Stimulated activated effector memory CD8-positive, alpha-beta T cell treated with anti-CD3 and anti-CD28 coated beads, Interleukin-12 subunit alpha, Interleukin-12 subunit beta, amount 100 ng/mL, for 72 hours (primary cell): ENCODE measurements around the gene MUC22.
"Not testable (repeated sequence)": the region's sequence is repeated elsewhere in the genome, so short reads cannot be mapped to it uniquely, and the experiment has no call there.

Source experiments
- ATAC-seq: fragments of 150-1000 bp; cut with Tn5 transposase; 2 replicates; pipeline ENCODE4 v1.10.0; 2021
- DNase-seq, 2 donors: peaks; one replicate each; pipeline ENCODE4 v3.0.0; 2021 to 2022; ENCODE audit warnings: low spot score in 2 of 2
- H3K27ac Mint-ChIP-seq: one replicate; pipeline ENCODE4 v1.8.0; 2022; ENCODE audit warnings: mild to moderate bottlenecking, mixed read lengths
- H3K36me3 Mint-ChIP-seq: one replicate; pipeline ENCODE4 v1.8.0; 2022; ENCODE audit warnings: mild to moderate bottlenecking, mixed read lengths
- H3K4me1 Mint-ChIP-seq: one replicate; pipeline ENCODE4 v1.8.0; 2022; ENCODE audit warnings: mixed read lengths
- H3K4me3 Mint-ChIP-seq: one replicate; pipeline ENCODE4 v1.8.0; 2022; ENCODE audit warnings: mild to moderate bottlenecking, mixed read lengths
- H3K9me3 Mint-ChIP-seq: one replicate; pipeline ENCODE4 v1.8.0; 2022; ENCODE audit warnings: mixed read lengths

Gene MUC22

DNA sequence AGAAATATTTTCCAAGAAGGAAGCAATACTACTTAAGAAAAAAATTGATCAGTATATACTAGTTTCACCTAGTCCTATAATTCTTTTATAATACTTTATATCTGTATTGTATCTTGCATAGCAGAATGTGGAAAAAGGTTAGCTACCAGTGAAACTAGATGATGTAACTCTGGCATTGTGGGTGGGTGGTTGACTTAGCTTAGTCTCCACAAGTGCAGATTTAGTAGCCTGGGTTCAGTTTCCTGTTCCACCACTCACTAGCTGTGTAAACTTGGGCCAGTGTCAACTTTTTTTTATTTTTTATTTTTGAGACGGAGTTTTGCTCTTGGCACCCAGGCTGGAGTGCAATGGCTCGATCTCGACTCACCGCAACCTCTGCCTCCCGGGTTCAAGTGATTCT is 24.8 kb upstream of the MUC22 start:
- ATAC-seq (peak; percentile 83), DNase-seq (no peak)
- no peak overlapping the region for H3K27ac Mint-ChIP-seq
- no peaks in the 10 kb centered on the region for H3K9me3 Mint-ChIP-seq
- H3K4me1 Mint-ChIP-seq: peaks cover 16% of the 10 kb centered on the region
- H3K36me3 Mint-ChIP-seq: no peaks in the 10 kb centered on the region
- H3K4me3 Mint-ChIP-seq: no peak overlapping the region

DNA sequence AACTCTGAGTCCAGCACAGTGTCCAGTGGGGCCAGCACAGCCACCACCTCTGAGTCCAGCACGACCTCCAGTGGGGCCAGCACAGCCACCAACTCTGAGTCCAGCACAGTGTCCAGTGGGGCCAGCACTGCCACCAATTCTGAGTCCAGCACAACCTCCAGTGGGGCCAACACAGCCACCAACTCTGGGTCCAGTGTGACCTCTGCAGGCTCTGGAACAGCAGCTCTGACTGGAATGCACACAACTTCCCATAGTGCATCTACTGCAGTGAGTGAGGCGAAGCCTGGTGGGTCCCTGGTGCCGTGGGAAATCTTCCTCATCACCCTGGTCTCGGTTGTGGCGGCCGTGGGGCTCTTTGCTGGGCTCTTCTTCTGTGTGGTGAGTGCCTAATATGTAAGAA is 23.0 kb upstream of the MUC22 start:
- H3K27ac Mint-ChIP-seq: no peak overlapping the region
- no peak for DNase-seq
- H3K4me3 Mint-ChIP-seq: no peak overlapping the region
- no peaks in the 10 kb centered on the region for H3K36me3 Mint-ChIP-seq
- ATAC-seq: no peak
- H3K4me1 Mint-ChIP-seq: peaks cover 15% of the 10 kb centered on the region
- H3K9me3 Mint-ChIP-seq: no peaks in the 10 kb centered on the region

DNA sequence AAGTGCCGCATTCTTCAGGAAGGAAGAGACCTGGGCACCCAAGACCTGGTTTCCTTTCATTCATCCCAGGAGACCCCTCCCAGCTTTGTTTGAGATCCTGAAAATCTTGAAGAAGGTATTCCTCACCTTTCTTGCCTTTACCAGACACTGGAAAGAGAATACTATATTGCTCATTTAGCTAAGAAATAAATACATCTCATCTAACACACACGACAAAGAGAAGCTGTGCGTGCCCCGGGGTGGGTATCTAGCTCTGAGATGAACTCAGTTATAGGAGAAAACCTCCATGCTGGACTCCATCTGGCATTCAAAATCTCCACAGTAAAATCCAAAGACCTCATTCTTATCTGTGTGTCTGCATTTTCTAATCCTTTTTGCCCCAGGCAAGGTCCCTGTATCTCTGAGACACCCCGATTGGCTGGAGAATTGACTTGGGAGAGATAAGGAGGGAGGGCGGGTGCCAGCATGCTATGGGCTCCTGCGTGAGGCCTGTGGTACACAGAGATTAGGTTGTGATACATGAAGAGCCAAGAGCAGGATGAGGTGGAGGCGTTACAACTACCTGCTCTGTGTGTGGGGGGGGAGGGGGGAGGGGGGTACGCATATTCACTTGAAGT is 22.0 kb upstream of the MUC22 start:
- no peak overlapping the region for H3K27ac Mint-ChIP-seq
- H3K36me3 Mint-ChIP-seq: no peaks in the 10 kb centered on the region
- H3K9me3 Mint-ChIP-seq: no peaks in the 10 kb centered on the region
- no peak overlapping the region for H3K4me3 Mint-ChIP-seq
- H3K4me1 Mint-ChIP-seq: peaks cover 12% of the 10 kb centered on the region
- ATAC-seq (no peak), DNase-seq (no peak)

DNA sequence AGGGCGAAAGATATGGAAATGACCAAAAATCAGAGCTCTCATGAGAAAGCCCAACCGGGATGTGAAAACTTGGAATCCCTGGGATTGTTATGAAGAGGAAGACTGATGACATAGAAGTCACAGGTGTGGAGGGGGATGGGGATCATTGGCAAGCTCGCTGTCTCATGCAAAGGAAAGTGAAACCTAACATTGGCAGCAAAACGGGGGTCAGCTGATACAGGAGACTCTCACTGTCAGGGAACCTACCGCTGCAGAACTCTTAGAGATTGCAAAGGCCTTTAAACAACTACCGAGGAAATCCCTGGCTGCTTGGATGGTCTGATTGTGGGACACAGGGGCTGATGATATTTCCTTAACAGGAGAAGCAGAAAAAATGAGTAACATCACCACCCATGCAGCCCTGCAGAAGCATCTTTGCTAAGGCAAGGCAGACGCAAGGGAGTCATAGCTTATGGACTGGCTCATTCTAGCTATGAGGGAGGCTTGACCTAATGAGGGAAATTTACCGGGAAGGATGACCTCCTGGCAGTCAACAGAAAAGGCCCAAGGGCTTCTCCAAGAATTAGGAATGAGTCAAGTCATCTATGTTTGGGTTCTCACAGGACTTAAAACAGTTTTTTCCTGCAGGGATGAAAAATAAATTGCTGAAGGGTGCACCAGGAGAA is 19.7 kb upstream of the MUC22 start:
- no peak overlapping the region for H3K27ac Mint-ChIP-seq

DNA sequence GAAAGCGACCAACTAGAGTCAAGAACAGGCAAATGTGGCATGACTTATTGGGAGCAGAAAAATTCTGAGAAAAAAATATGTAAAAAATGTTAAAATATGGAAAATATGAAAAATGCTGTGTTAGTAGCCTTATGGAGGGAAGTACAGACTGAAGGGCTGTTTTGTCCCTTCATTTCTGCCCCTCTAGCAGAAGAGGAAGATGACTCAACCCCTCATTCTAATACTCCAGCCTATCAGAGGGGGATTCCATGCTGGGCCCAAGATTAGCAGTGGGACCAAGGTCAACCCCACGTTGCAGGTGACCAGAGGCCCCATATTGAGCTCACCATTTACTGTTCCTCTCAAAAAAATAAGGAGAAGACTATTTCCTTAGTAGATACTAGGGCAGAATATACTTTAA is 18.4 kb upstream of the MUC22 start:
- H3K4me3 Mint-ChIP-seq: no peak overlapping the region
- ATAC-seq: no peak
- DNase-seq: no peak
- no peak overlapping the region for H3K27ac Mint-ChIP-seq
- peaks cover 12% of the 10 kb centered on the region for H3K4me1 Mint-ChIP-seq
- no peaks in the 10 kb centered on the region for H3K36me3 Mint-ChIP-seq
- no peaks in the 10 kb centered on the region for H3K9me3 Mint-ChIP-seq

More for the DNA sequence above, 19.7 kb upstream of the MUC22 start:
- no peaks in the 10 kb centered on the region for H3K9me3 Mint-ChIP-seq
- ATAC-seq (no peak), DNase-seq (no peak)
- H3K36me3 Mint-ChIP-seq: no peaks in the 10 kb centered on the region
- no peak overlapping the region for H3K4me3 Mint-ChIP-seq
- peaks cover 12% of the 10 kb centered on the region for H3K4me1 Mint-ChIP-seq

DNA sequence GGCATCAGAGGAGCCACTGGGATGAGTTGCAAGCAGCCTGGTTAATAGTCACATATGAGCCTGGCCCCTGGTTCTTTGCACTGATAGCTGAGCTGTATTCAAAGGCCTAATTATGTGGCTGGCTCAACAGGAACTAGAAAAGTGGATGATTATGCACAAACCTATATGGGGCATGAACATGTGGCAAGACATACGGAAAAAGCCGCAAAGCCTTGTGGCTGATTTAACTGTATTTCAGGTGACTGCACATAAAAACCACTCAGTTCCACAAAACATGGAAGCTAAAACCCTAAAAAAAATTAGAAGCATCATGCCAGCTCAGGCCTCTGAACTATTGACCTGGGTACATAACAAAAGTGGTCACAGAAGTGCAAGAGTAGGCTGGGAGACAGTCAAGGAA is 13.0 kb upstream of the MUC22 start:
- Mint-ChIP-seq H3K4me1 (no peaks in the 10 kb centered on the region), H3K4me3 (no peak overlapping the region)
- ATAC-seq: no peak

DNA sequence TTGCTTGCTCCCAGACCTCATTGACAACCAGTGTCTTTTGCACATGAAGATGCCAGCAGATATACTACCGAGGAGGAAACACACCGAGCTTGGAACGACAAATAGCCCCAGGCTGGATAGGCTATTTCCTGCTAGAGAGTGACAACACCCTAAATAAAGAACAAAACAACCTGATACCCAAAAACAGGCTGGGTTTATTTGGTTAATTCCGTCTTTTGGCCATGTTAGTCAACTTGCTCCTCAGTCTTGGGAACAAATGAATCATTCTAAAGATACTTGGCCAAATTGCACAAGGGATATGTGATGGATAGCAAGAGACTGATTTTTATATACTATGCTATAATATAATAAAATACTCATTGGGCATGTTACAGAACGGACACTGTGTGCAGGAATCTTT is 11.5 kb upstream of the MUC22 start:
- Mint-ChIP-seq H3K9me3 (no peaks in the 10 kb centered on the region), H3K36me3 (no peaks in the 10 kb centered on the region), H3K27ac (no peak overlapping the region), H3K4me3 (no peak overlapping the region), H3K4me1 (no peaks in the 10 kb centered on the region)
- no peak for ATAC-seq
- DNase-seq: no peak

More for the DNA sequence above, 13.0 kb upstream of the MUC22 start:
- Mint-ChIP-seq H3K9me3 (no peaks in the 10 kb centered on the region), H3K36me3 (no peaks in the 10 kb centered on the region), H3K27ac (no peak overlapping the region)
- no peak for DNase-seq

DNA sequence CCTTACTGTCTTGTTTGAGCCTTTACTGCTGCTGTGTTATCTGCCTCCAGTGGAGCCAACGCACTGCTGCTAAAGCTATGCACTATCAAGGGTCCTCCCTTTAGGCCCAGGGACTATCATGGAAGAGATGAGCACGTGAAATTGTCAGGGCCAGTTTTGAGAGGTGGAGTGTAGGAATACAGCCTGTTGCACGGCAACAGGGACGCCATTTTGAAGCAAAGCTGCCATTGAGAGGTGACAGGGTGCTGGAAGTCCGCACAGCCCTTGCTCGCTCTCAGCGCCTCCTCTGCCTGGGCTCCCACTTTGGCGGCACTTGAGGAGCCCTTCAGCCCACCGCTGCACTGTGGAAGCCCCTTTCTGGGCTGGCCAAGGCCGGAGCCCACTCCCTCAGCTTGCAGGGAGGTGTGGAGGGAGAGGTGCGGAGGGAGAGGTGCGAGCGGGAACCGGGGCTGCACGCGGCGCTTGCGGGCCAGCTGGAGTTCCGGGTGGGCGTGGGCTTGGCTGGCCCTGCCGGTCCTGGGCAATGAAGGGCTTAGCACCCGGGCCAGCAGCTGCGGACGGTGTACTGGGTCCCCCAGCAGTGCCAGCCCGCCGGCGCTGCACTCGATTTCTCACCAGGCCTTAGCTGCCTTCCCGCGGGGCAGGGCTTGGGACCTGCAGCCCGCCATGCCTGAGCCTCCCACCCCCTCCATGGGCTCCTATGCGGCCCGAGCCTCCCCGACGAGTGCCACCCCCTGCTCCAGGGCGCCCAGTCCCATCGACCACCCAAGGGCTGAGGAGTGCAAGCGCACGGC is 10.0 kb upstream of the MUC22 start:
- H3K4me3 Mint-ChIP-seq, H3K27ac Mint-ChIP-seq, H3K4me1 Mint-ChIP-seq, H3K9me3 Mint-ChIP-seq, H3K36me3 Mint-ChIP-seq, DNase-seq, ATAC-seq: not testable (repeated sequence)

DNA sequence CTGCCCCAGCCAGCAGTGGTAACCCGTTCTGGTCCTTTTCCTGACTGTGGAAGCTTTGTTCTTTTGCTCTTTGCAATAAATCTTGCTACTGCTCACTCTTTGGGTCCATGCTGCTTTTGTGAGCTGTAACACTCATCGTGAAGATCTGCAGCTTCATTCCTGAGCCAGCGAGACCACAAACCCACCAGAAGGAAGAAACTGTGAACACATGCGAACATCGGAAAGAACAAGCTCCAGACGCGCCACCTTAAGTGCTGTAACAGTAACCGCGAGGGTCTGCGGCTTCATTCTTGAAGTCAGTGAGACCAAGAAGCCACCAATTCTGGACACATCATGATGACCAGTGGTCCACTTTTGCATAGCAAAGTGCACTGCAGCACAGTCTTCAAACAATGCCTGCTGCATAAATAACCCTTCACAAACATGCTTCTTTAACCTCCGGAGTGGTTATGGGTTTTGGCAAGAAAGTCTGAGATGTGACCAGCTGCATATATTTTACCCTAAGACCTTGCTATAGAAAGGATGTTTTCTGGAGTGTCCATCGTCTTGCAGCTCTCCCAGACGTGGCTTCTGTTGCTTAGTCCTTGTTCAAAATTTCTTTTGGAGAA is 8.9 kb upstream of the MUC22 start:
- no peak overlapping the region for H3K4me3 Mint-ChIP-seq
- DNase-seq: no peak
- no peaks in the 10 kb centered on the region for H3K9me3 Mint-ChIP-seq
- no peaks in the 10 kb centered on the region for H3K36me3 Mint-ChIP-seq
- no peak for ATAC-seq
- H3K4me1 Mint-ChIP-seq: no peaks in the 10 kb centered on the region
- no peak overlapping the region for H3K27ac Mint-ChIP-seq

DNA sequence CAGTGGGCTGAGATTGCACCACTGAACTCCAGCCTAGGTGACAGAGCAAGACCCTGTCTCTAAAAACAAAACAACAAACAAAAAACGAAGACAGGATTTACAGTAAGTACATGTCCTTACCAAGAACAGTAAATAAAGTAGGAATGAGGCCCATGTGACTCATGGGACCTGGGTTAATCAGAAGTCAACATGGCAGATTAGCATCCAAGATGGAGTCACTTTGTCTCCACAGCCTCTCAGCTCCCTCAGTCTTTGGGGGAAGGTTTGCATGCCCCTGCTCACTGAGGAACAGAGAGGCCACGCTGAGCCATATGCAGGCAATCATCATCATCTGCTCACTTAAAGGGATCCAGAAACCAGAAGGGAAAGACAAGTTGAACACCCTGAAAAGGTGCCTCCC is 7.8 kb upstream of the MUC22 start:
- ATAC-seq: no peak
- no peak overlapping the region for H3K27ac Mint-ChIP-seq

DNA sequence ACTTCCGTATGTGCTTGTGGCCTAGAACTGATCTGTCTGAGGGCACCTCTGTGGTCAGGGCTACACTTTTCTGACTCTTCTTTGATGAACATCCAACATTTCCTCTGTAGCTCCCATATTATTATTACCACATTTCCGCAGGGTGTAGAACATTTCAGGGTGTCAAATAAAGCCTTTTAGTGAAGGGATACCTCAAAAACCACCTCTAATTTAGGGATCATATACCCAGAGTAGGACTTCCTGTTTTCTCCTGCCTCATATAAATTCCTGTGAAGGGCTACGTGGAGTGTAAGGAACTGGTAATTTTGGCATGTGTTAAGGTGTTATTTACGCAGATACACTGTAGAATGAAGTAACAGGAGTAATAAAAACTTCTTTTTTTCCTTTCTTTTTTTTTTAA is 5.5 kb upstream of the MUC22 start:
- Mint-ChIP-seq H3K36me3 (no peaks in the 10 kb centered on the region), H3K4me3 (no peak overlapping the region), H3K4me1 (no peaks in the 10 kb centered on the region), H3K9me3 (no peaks in the 10 kb centered on the region), H3K27ac (no peak overlapping the region)
- ATAC-seq: no peak
- DNase-seq: no peak

More for the DNA sequence above, 7.8 kb upstream of the MUC22 start:
- Mint-ChIP-seq H3K4me3 (no peak overlapping the region), H3K36me3 (no peaks in the 10 kb centered on the region), H3K4me1 (no peaks in the 10 kb centered on the region), H3K9me3 (no peaks in the 10 kb centered on the region)
- no peak for DNase-seq

DNA sequence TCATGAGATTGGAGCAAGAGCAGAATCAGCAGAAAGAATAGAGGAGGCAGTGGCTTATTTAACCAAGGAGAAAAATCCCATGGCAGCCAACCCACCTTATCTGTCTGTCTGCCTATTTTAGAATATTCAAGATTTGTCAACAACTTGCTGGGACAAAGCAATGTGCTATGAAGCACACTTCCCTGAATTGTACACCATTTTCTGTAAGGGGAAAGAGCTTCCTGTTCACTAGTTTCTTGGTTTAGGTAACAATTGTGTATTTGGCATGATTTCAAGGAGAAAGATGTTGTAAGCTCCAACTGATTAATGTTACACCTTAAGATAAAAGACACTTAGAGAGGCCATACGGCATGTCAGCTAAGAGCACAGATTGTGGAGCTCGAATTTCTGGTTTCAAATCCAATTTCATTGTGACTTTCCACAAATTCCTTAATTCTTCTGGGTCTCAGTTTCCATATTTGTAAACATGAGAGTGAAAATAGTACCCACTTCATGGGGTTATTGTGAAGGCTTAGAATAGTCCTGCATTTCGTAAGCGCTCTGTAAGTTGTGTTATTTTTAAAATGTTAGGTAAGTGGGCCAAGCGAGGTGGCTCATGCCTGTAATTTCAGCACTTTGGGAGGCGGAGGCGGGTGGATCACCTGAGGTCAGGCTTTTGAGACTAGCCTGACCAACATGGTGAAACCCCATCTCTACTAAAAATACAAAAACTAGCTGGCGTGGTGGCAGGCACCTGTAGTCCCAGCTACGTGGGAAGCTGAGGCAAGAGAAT is 4.8 kb upstream of the MUC22 start:
- Mint-ChIP-seq H3K9me3 (no peaks in the 10 kb centered on the region), H3K4me1 (peaks cover 3% of the 10 kb centered on the region), H3K27ac (no peak overlapping the region), H3K36me3 (no peaks in the 10 kb centered on the region), H3K4me3 (no peak overlapping the region)
- ATAC-seq (no peak), DNase-seq (no peak)

DNA sequence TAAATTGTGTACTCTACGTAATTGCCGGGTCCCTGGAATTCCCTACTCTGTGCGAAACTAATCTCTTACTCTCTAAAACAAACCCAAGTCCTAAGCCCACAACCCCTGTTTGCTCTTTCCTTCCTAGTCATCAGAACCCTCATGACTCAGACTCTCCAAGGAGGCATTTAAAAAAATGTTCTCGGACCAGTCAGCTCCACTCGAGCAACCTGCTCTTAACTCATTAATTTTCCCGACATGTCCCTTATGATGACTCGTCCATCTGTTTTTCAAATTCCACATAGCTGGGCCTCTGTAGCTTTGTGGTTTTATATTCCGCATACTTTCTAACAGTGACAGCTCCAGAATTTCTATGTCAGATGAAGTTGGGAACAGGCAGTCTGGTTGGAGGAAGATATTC is 2.6 kb upstream of the MUC22 start:
- ATAC-seq: no peak
- H3K4me1 Mint-ChIP-seq: peaks cover 7% of the 10 kb centered on the region
- H3K9me3 Mint-ChIP-seq: no peaks in the 10 kb centered on the region
- no peaks in the 10 kb centered on the region for H3K36me3 Mint-ChIP-seq
- no peak overlapping the region for H3K27ac Mint-ChIP-seq
- H3K4me3 Mint-ChIP-seq: no peak overlapping the region
- no peak for DNase-seq

DNA sequence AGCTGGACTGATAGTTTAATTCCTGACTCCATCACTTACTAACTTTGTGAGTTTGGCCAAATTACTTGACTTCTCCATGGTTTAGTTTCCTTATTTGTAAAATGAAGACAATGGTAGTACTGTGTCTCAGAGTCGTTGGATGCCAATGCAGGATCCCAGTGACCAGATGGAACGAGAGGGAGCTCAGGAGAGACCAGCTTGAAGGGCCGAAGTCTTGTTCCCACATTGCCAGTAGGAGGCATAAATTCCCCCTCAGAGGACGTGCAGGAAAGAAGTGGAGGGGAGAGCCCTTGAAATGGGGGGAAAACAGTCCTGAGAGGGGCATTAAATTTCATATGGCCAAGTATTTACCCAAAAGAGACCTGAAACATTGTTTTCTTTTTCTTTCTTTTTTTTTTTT is 2.1 kb upstream of the MUC22 start:
- Mint-ChIP-seq H3K27ac (no peak overlapping the region), H3K36me3 (no peaks in the 10 kb centered on the region), H3K9me3 (no peaks in the 10 kb centered on the region), H3K4me3 (no peak overlapping the region), H3K4me1 (peaks cover 7% of the 10 kb centered on the region)
- DNase-seq: no peak
- no peak for ATAC-seq

DNA sequence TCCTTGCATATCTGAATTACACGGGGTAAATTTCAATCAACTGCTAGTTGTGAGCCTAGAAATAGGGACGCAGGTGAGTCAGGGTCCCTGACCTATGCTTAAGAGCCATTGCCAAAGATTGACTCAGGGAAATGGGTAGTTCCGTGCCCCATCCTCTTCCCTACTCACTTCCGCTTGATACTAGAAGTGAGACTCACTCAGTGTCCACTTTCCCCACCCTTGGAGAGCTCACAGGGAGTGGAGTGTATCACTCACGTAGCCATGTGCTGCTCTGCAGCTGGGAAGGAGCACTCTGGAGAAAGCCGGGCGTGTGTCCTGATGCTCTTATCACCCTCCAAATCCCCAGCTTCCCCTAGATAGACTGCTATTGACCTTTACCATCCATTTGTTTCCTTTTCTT is 543 bp upstream of the MUC22 start:
- no peak for DNase-seq
- no peaks in the 10 kb centered on the region for H3K36me3 Mint-ChIP-seq
- H3K4me3 Mint-ChIP-seq: no peak overlapping the region
- peaks cover 2% of the 10 kb centered on the region for H3K9me3 Mint-ChIP-seq
- H3K27ac Mint-ChIP-seq: no peak overlapping the region
- peaks cover 7% of the 10 kb centered on the region for H3K4me1 Mint-ChIP-seq
- no peak for ATAC-seq
